ENCODE measurements around the gene FHIT.

Gene FHIT

DNA sequence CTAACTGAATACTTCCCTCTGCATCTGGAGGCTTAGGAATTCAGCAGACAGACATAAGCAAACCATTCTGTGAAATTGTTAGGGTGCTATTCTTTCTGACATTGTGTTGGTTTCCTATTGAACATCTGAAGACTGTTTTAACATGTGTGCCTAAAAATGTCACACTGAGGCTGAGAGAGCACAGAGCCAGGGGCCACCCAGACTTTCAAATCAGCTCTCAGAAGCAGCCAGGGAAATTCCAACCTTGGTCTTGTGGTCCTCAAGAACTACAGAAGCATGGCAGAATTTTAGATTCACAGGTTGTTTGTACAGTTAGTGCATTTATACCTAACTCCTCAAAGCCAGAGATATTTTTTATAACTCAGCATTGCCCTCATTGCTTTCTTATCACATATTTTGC lies 1272.3 kb downstream of the FHIT start:
- no peaks in the 10 kb centered on the region for H3K27me3 ChIP-seq (replicated peaks; ENCODE audit: control insufficient read depth, insufficient read depth, low read length)

DNA sequence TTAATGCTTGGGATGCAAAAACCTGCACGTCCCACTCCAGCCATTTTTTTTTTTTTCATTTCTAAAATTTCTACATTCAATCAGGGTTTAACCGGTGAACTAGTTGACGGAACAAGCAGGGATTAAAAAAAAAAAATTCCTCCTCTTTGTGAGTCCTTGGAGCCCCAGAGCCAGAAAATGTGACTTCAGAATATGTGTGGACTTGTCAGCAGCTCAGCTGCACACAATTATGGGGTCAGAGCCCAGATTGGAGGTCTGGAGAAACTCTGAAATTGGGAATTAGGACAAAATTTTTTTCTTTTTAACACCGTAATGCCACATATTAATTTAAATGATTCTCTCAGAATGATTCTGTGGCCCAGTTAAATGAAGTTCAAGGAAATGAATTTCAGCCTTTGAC lies 1280.5 kb downstream of the FHIT start:
- Histone ChIP-seq H3K27me3 (replicated peaks; ENCODE audit: control insufficient read depth, insufficient read depth, low read length) (no peaks in the 10 kb centered on the region), H3K36me3 (ENCODE audit: control insufficient read depth, insufficient read depth, low read length, severe bottlenecking) (no peaks in the 10 kb centered on the region), H3K9me3 (ENCODE audit: control insufficient read depth, low read length) (no peaks in the 10 kb centered on the region), H3K4me3 (ENCODE audit: low read length) (no peak overlapping the region), H3K9ac (ENCODE audit: low read length) (no peak overlapping the region), H3K4me1 (ENCODE audit: control insufficient read depth, insufficient read depth, low read length) (no peaks in the 10 kb centered on the region)
- no peak for DNase-seq (ENCODE audit: low read depth)

More for the DNA sequence above, 1272.3 kb downstream of the FHIT start:
- no peak for DNase-seq (ENCODE audit: low read depth)
- no peaks in the 10 kb centered on the region for H3K36me3 ChIP-seq (ENCODE audit: control insufficient read depth, insufficient read depth, low read length, severe bottlenecking)
- no peak overlapping the region for H3K4me3 ChIP-seq (ENCODE audit: low read length)
- no peak overlapping the region for H3K9ac ChIP-seq (ENCODE audit: low read length)
- H3K9me3 ChIP-seq (ENCODE audit: control insufficient read depth, low read length), result no peaks in the 10 kb centered on the region
- H3K4me1 ChIP-seq (ENCODE audit: control insufficient read depth, insufficient read depth, low read length), result no peaks in the 10 kb centered on the region

DNA sequence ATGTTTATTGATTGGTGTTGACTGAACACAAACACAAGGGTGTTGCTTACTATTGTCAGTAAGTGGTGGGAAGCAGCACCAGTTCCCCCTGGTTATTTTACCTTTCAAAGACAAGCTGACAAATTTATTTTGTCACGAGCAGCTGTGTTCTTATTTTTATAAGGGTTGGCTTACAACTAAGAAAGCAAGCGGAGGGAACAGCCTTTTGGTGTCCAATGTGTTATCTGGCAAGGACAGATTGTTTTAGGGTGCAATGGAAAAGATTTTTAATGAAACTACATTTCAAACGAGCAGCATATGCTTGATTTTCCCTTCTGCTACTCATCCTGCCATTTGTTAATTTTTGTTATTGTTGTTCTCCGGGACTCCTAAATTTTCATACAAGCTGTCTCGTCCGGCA lies 1280.9 kb downstream of the FHIT start:
- Histone ChIP-seq H3K4me1 (ENCODE audit: control insufficient read depth, insufficient read depth, low read length) (no peaks in the 10 kb centered on the region), H3K4me3 (ENCODE audit: low read length) (no peak overlapping the region), H3K36me3 (ENCODE audit: control insufficient read depth, insufficient read depth, low read length, severe bottlenecking) (no peaks in the 10 kb centered on the region), H3K9me3 (ENCODE audit: control insufficient read depth, low read length) (no peaks in the 10 kb centered on the region), H3K9ac (ENCODE audit: low read length) (no peak overlapping the region), H3K27me3 (replicated peaks; ENCODE audit: control insufficient read depth, insufficient read depth, low read length) (no peaks in the 10 kb centered on the region)
- DNase-seq (ENCODE audit: low read depth), result no peak

DNA sequence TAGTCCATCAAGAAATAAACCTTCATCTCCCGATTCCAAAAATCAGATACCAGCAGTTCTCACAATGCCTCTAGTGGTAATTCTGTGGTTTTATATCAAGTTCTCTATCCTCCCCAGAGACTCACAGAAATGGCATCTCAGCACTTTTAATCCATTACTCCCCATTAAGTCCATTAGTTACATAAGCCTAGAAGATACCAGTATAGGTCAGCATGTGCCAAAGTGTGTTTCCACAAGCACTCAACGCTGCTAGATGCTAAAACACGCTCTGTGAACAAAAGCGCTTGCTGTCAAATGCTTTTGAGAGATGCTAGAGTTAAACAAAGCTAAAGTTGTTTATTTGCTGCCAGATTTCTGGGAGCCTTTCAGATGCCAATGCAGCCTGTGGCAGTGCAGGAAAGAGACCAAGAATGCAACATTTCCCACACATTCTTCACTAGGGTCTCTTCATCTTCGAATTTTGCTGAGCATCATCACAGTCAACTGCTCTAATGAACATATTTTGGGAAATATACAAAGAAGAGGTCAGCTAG lies 1282.7 kb downstream of the FHIT start:
- DNase-seq (ENCODE audit: low read depth), result no peak
- H3K36me3 ChIP-seq (ENCODE audit: control insufficient read depth, insufficient read depth, low read length, severe bottlenecking), result no peaks in the 10 kb centered on the region
- no peak overlapping the region for H3K4me3 ChIP-seq (ENCODE audit: low read length)
- H3K9me3 ChIP-seq (ENCODE audit: control insufficient read depth, low read length), result no peaks in the 10 kb centered on the region
- H3K4me1 ChIP-seq (ENCODE audit: control insufficient read depth, insufficient read depth, low read length), result no peaks in the 10 kb centered on the region
- no peaks in the 10 kb centered on the region for H3K27me3 ChIP-seq (replicated peaks; ENCODE audit: control insufficient read depth, insufficient read depth, low read length)
- no peak overlapping the region for H3K9ac ChIP-seq (ENCODE audit: low read length)

DNA sequence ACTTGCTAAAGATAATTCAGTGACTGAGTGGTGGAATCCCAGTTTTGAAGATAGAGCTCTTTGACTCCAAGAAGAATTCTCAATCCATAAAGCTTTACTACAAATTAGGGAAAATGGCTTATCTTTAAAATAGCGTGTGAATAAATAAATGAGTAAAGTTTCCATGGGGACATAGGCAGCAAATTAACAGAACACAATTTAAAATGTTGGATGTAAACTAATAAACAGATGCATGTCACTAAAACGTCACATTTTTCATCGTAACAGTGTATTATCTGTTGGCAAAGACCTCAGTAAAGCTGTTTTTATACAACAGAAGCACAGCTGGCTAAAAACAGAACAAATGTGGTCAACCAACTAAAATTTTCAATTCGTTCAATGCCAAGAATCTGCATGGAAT lies 1287.6 kb downstream of the FHIT start:
- Histone ChIP-seq H3K27me3 (replicated peaks; ENCODE audit: control insufficient read depth, insufficient read depth, low read length) (no peaks in the 10 kb centered on the region), H3K9ac (ENCODE audit: low read length) (no peak overlapping the region), H3K4me3 (ENCODE audit: low read length) (no peak overlapping the region), H3K9me3 (ENCODE audit: control insufficient read depth, low read length) (no peaks in the 10 kb centered on the region), H3K4me1 (ENCODE audit: control insufficient read depth, insufficient read depth, low read length) (no peaks in the 10 kb centered on the region), H3K36me3 (ENCODE audit: control insufficient read depth, insufficient read depth, low read length, severe bottlenecking) (no peaks in the 10 kb centered on the region)
- no peak for DNase-seq (ENCODE audit: low read depth)

DNA sequence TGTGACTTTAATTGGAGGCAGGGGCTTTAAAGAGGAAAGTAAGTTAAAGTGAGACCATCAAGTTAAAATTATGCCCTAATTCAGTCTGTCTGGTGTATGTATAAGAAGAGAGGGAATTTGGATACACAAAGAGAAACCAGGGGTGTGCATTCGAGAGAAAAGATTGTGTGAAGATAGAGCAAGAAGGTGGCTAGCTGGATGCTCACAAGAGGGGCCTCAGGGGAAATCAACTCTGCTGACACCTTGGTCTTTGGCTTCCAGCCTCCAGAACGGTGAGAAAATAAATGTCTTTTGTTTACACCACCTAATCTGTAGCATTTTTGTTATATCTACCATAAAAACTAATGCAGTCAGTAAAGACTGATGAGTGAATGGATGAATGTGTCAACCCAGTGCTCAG lies 1294.1 kb downstream of the FHIT start:
- Histone ChIP-seq H3K36me3 (ENCODE audit: control insufficient read depth, insufficient read depth, low read length, severe bottlenecking) (no peaks in the 10 kb centered on the region), H3K4me1 (ENCODE audit: control insufficient read depth, insufficient read depth, low read length) (no peaks in the 10 kb centered on the region), H3K4me3 (ENCODE audit: low read length) (no peak overlapping the region), H3K9me3 (ENCODE audit: control insufficient read depth, low read length) (no peaks in the 10 kb centered on the region), H3K9ac (ENCODE audit: low read length) (no peak overlapping the region), H3K27me3 (replicated peaks; ENCODE audit: control insufficient read depth, insufficient read depth, low read length) (no peaks in the 10 kb centered on the region)
- DNase-seq (ENCODE audit: low read depth), result no peak

DNA sequence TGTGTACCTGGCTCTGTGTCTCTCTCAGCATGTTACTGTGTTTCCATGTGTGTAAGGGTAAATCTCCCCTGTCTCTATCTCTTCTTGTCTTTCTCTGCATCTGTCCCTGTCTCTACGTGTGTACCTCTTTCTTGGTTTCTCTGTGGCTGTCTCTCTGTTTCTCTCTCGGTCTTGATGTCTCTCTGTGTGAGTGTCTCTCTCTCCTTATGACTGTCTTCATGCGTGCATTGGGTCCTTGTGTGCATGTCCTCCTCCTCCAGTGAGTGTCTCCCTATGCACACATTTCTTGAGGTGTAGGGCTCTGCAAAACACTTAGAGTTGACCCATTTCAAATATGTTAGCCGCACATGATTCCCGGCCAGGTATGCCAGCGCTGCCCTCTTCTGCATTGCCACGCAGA lies 1298.1 kb downstream of the FHIT start:
- Histone ChIP-seq H3K4me3 (ENCODE audit: low read length) (no peak overlapping the region), H3K9ac (ENCODE audit: low read length) (no peak overlapping the region), H3K36me3 (ENCODE audit: control insufficient read depth, insufficient read depth, low read length, severe bottlenecking) (no peaks in the 10 kb centered on the region), H3K9me3 (ENCODE audit: control insufficient read depth, low read length) (peaks cover 3% of the 10 kb centered on the region), H3K27me3 (replicated peaks; ENCODE audit: control insufficient read depth, insufficient read depth, low read length) (no peaks in the 10 kb centered on the region), H3K4me1 (ENCODE audit: control insufficient read depth, insufficient read depth, low read length) (no peaks in the 10 kb centered on the region)
- DNase-seq (ENCODE audit: low read depth), result no peak

DNA sequence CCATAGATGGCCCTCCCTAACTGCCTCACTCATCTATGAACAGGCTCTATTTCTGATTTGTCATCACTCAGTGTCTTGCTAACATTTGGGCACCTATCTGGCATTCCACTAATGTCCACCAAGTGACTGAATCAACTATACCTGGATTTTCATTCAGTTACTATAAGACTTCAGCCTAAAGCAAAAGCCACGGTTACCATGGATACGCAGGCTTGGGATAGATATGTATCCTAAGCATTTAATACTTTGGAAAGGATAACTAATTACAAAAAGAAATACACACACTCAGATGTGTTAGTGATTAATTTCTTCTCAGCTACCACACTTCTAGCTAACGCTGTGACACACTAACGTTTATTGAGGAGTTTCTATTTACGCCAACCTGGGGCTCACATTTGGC lies 1301.9 kb downstream of the FHIT start:
- H3K36me3 ChIP-seq (ENCODE audit: control insufficient read depth, insufficient read depth, low read length, severe bottlenecking), result no peaks in the 10 kb centered on the region
- H3K4me1 ChIP-seq (ENCODE audit: control insufficient read depth, insufficient read depth, low read length), result no peaks in the 10 kb centered on the region
- DNase-seq (ENCODE audit: low read depth), result no peak
- no peak overlapping the region for H3K9ac ChIP-seq (ENCODE audit: low read length)
- no peak overlapping the region for H3K4me3 ChIP-seq (ENCODE audit: low read length)
- H3K9me3 ChIP-seq (ENCODE audit: control insufficient read depth, low read length), result peaks cover 3% of the 10 kb centered on the region
- no peaks in the 10 kb centered on the region for H3K27me3 ChIP-seq (replicated peaks; ENCODE audit: control insufficient read depth, insufficient read depth, low read length)

DNA sequence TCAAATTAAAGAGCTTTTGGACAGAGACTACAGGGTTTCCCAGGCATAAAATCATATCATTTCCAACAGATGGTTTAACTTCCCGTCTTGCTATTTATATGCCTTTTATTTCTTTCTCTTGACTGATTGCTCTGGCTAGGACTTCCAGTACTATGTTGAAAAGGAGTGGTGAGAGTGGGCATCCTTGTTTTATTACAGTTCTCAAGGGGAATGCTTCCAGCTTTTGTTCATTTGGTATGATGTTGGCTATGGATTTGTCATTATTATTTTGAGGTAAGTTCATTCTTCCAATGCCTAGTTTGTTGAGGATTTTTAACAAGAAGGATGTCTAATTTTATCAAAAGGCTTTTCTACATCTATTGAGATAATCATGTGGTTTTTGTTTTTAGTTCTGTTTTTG lies 1304.9 kb downstream of the FHIT start:
- Histone ChIP-seq H3K4me1 (ENCODE audit: control insufficient read depth, insufficient read depth, low read length) (no peaks in the 10 kb centered on the region), H3K9me3 (ENCODE audit: control insufficient read depth, low read length) (no peaks in the 10 kb centered on the region), H3K27me3 (replicated peaks; ENCODE audit: control insufficient read depth, insufficient read depth, low read length) (no peaks in the 10 kb centered on the region), H3K9ac (ENCODE audit: low read length) (no peak overlapping the region), H3K36me3 (ENCODE audit: control insufficient read depth, insufficient read depth, low read length, severe bottlenecking) (no peaks in the 10 kb centered on the region), H3K4me3 (ENCODE audit: low read length) (no peak overlapping the region)
- no peak for DNase-seq (ENCODE audit: low read depth)

DNA sequence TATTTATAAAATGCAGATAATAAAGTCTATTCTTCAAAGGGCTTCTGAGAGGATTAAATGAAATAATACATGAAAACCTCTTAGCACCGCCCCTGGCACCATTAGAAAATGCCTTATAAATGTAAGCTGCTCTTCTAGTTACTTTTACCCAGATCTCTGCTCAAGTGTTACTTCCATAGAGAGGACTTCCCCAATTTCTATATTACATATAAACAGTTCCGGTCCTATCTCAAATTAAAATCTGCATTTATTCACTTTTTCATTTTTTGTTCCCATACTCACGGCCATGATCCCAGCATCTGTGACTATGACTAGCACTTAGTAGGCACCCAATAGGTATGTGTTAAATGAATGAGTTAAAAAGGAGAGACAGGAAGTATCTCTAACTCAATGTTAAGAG lies 1310.5 kb downstream of the FHIT start:
- no peaks in the 10 kb centered on the region for H3K36me3 ChIP-seq (ENCODE audit: control insufficient read depth, insufficient read depth, low read length, severe bottlenecking)
- no peak for DNase-seq (ENCODE audit: low read depth)
- H3K4me3 ChIP-seq (ENCODE audit: low read length), result no peak overlapping the region
- H3K4me1 ChIP-seq (ENCODE audit: control insufficient read depth, insufficient read depth, low read length), result no peaks in the 10 kb centered on the region
- H3K9ac ChIP-seq (ENCODE audit: low read length), result no peak overlapping the region
- no peaks in the 10 kb centered on the region for H3K27me3 ChIP-seq (replicated peaks; ENCODE audit: control insufficient read depth, insufficient read depth, low read length)
- H3K9me3 ChIP-seq (ENCODE audit: control insufficient read depth, low read length), result no peaks in the 10 kb centered on the region

DNA sequence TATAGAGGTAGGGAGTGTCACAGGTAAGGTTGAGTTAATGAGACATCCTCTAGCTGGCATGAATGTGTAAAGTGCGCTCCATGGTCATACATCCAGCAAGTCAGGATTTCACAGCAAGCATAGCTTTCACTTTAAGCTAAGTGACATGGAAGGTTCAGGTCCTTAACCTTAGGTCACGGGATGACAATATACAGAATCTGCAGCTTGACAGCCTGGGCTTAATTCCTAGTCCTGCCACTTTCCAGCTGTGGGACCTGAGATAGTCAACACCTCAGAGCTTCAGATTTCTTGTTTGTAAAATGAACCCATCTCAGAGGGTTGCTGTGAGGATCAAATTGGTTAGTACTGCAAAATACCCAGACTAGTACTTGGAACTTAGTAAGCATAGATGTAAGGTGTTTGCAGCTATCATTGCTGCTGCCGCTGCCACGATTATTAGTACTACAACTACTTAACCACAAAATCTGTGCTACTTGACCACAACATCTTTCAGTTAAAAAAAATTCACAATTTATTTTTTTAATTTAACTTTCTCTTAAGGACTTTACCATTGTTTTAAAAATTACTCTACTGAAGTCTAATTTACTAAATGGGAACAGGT lies 1311.3 kb downstream of the FHIT start:
- H3K9me3 ChIP-seq (ENCODE audit: control insufficient read depth, low read length), result no peaks in the 10 kb centered on the region
- no peaks in the 10 kb centered on the region for H3K36me3 ChIP-seq (ENCODE audit: control insufficient read depth, insufficient read depth, low read length, severe bottlenecking)
- H3K27me3 ChIP-seq (replicated peaks; ENCODE audit: control insufficient read depth, insufficient read depth, low read length), result no peaks in the 10 kb centered on the region
- no peak overlapping the region for H3K9ac ChIP-seq (ENCODE audit: low read length)
- H3K4me3 ChIP-seq (ENCODE audit: low read length), result no peak overlapping the region
- DNase-seq (ENCODE audit: low read depth), result no peak
- no peaks in the 10 kb centered on the region for H3K4me1 ChIP-seq (ENCODE audit: control insufficient read depth, insufficient read depth, low read length)

DNA sequence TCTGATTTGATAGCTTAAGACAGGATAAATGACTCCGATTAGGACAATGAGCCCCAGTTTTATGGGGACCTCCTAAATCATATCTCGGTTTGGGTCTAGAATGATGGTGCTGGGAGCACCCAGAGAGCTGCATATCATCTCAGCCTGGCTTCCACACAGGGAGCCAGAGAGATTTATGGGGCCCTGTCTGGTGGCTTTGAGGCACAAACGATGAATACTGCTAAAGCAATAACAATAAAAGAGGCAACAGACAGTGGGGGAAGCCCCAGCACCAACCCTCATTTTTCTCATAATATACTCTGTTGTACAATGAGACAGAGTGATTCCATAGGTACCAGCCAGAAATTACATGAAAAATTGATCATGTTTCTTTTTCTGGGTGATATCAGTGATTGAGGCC lies 1312.4 kb downstream of the FHIT start:
- H3K9ac ChIP-seq (ENCODE audit: low read length), result no peak overlapping the region
- DNase-seq (ENCODE audit: low read depth), result no peak

More for the DNA sequence above, 1312.4 kb downstream of the FHIT start:
- H3K4me3 ChIP-seq (ENCODE audit: low read length), result no peak overlapping the region
- no peaks in the 10 kb centered on the region for H3K4me1 ChIP-seq (ENCODE audit: control insufficient read depth, insufficient read depth, low read length)
- no peaks in the 10 kb centered on the region for H3K27me3 ChIP-seq (replicated peaks; ENCODE audit: control insufficient read depth, insufficient read depth, low read length)
- H3K36me3 ChIP-seq (ENCODE audit: control insufficient read depth, insufficient read depth, low read length, severe bottlenecking), result no peaks in the 10 kb centered on the region
- no peaks in the 10 kb centered on the region for H3K9me3 ChIP-seq (ENCODE audit: control insufficient read depth, low read length)
